Nephron (organoid): Measurements from ENCODE around the gene AQP2.

Experiments
- H3K27ac Mint-ChIP-seq, 3 experiments: 2 replicates each; pipeline ENCODE4 v1.8.0; 2020; ENCODE audit warnings: mixed read lengths in 3 of 3, mild to moderate bottlenecking in 2 of 3, moderate library complexity in 1 of 3
- H3K27me3 Mint-ChIP-seq: 2 replicates; pipeline ENCODE4 v1.8.0; 2021; ENCODE audit warnings: low read depth, mild to moderate bottlenecking, moderate library complexity, mixed read lengths
- H3K36me3 Mint-ChIP-seq: 2 replicates; pipeline ENCODE4 v1.8.0; 2020; ENCODE audit warnings: low read depth, mixed read lengths
- H3K4me1 Mint-ChIP-seq: 2 replicates; pipeline ENCODE4 v1.8.0; 2020; ENCODE audit warnings: mixed read lengths
- H3K4me3 Mint-ChIP-seq, 3 experiments: 2 replicates each; pipeline ENCODE4 v1.8.0; 2020; ENCODE audit warnings: mild to moderate bottlenecking in 3 of 3, mixed read lengths in 3 of 3, moderate library complexity in 2 of 3
- H3K9me3 Mint-ChIP-seq: 2 replicates; pipeline ENCODE4 v1.8.0; 2020; ENCODE audit warnings: mixed read lengths
- TF ChIP-seq, protein P1 (sequence below), 3 experiments: fragments of 200-600 bp; sonication (generic); IDR thresholded peaks; one replicate each; pipeline ENCODE4 v1.5.0; 2021; ENCODE audit warnings: antibody characterized with exemption in 3 of 3; ENCODE audit not compliant: unreplicated experiment in 3 of 3

Gene AQP2

DNA sequence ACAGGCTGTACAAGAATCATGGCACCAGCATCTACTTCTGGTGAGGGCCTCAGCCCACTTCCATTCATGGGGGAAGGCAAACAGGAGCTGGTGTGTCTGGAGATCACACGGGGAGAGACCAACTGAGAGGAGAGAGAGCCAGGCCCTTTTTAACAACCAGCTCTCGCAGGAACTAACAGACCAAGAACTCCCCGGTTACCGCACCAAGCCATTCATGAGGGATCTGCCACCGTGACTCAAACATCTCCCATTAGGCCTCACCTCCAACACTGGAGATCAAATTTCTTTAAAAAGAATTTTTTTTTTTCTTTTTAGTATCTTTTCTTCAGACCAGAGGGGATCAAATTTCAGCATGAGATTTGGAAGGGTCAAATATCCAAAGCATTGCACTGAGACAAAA lies 16.7 kb upstream of the AQP2 start:
- TF ChIP-seq, protein P1, sequence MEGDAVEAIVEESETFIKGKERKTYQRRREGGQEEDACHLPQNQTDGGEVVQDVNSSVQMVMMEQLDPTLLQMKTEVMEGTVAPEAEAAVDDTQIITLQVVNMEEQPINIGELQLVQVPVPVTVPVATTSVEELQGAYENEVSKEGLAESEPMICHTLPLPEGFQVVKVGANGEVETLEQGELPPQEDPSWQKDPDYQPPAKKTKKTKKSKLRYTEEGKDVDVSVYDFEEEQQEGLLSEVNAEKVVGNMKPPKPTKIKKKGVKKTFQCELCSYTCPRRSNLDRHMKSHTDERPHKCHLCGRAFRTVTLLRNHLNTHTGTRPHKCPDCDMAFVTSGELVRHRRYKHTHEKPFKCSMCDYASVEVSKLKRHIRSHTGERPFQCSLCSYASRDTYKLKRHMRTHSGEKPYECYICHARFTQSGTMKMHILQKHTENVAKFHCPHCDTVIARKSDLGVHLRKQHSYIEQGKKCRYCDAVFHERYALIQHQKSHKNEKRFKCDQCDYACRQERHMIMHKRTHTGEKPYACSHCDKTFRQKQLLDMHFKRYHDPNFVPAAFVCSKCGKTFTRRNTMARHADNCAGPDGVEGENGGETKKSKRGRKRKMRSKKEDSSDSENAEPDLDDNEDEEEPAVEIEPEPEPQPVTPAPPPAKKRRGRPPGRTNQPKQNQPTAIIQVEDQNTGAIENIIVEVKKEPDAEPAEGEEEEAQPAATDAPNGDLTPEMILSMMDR (IDR thresholded peaks at IDR 0.05; ENCODE audit: unreplicated experiment in 3 of 3) = no peak
- H3K27ac Mint-ChIP-seq = peak overlapping the region in 2 of 3 experiments; percentile 49 to 71
- no peak overlapping the region for H3K4me3 Mint-ChIP-seq
- H3K36me3 Mint-ChIP-seq = peaks cover 4% of the 10 kb centered on the region
- peaks cover 15% of the 10 kb centered on the region for H3K4me1 Mint-ChIP-seq
- peaks cover 7% of the 10 kb centered on the region for H3K27me3 Mint-ChIP-seq
- peaks cover 3% of the 10 kb centered on the region for H3K9me3 Mint-ChIP-seq

DNA sequence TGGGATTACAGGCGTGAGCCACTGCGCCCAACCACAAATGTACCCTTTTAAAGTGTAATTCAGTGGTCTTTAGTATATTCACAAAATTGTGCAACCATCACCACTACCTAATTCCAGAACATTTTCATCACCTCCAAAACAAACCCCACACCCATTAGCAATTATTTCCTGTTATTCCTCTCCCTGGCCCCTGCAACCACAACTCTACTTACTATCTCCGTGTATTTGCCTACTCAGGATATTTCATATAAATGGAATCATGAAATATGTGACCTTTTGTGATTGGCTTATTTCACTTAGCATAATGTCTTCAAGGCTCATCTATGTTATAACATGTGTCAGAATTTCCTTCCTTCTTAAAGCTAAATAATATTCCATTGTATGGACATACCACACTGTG lies 16.0 kb upstream of the AQP2 start:
- Mint-ChIP-seq H3K36me3 (peaks cover 4% of the 10 kb centered on the region), H3K9me3 (peaks cover 3% of the 10 kb centered on the region), H3K4me1 (peaks cover 15% of the 10 kb centered on the region), H3K27me3 (peaks cover 7% of the 10 kb centered on the region), H3K4me3 (no peak overlapping the region), H3K27ac (no peak overlapping the region)
- TF ChIP-seq, protein P1 (IDR thresholded peaks at IDR 0.05; ENCODE audit: unreplicated experiment in 3 of 3) = no peak

DNA sequence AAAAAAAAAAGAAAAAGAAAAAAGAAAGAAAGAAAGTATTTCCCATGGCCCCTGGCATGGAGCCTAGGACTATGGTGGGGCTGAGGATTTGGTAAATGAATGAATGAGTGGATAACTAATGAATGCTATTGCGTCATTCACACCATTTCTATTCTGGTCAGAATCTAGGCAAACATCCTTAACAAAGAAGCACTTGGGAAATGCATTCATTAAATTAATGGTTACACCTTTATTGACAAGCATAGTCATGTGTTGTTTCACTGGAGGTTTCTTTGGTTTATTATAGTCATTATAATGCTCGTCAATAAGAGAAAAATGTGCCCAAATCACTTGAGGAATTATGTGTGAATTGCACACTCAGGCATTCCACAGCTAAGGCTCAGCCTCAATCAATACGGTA lies 13.6 kb upstream of the AQP2 start:
- Mint-ChIP-seq H3K4me3 (no peak overlapping the region), H3K9me3 (peaks cover 3% of the 10 kb centered on the region), H3K27ac (no peak overlapping the region), H3K4me1 (peaks cover 15% of the 10 kb centered on the region), H3K27me3 (peaks cover 18% of the 10 kb centered on the region), H3K36me3 (peaks cover 4% of the 10 kb centered on the region)
- TF ChIP-seq, protein P1 (IDR thresholded peaks at IDR 0.05; ENCODE audit: unreplicated experiment in 3 of 3) = no peak

DNA sequence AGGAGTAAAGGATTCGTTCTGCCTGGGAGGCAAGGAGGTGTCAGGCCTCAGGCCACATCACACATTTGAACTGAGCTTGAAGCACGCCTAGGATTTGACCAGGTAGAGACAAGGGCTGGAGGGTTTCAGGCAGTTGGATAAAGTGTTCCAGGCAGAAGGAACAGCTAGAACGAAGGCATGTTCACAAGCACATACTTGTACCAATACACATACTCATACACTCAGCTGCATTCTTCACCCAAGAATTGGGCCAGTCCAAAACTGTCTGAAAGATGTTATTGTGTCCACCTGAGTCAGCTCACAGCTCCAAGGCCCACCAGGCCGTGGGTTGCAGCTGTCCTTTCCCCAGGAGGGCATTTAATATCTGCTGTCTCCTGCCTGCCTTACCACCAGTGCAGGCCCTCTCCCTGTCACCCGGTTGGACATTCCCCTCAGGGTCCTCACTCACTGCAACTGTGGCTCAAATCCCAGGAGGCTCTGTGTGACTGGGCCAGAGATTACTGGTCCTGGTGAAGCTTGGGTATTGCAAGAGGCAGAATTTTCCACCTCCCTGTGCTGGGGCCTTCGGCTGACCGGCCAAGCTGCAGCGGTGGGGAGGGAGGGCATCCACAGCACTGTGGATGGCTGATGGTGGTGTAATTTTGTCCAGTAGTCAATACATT lies 12.8 kb upstream of the AQP2 start:
- Mint-ChIP-seq H3K4me1 (peaks cover 11% of the 10 kb centered on the region), H3K36me3 (peaks cover 4% of the 10 kb centered on the region), H3K27ac (no peak overlapping the region), H3K4me3 (no peak overlapping the region), H3K27me3 (peaks cover 20% of the 10 kb centered on the region), H3K9me3 (peaks cover 3% of the 10 kb centered on the region)
- TF ChIP-seq, protein P1 (IDR thresholded peaks at IDR 0.05; ENCODE audit: unreplicated experiment in 3 of 3) = no peak

DNA sequence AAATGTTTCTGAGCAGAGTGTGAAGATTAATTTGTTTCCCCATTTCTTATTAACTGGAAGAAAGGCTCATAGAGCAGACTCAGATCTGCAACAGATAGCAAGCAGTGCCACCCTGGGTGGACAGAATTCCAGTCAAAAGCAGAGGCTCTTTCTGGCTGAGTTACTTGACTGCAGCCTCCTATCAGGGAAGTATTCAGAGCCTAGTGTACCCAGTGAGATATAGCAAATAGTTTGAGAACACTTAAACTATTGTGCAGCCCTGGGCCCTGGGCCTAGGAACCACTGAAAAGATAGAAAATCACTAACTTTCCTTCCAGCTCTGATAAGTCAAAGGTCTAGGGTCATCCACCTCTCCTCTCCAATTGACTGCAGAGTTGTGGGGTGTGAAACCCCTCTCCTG lies 11.2 kb upstream of the AQP2 start:
- peaks cover 4% of the 10 kb centered on the region for H3K36me3 Mint-ChIP-seq
- peaks cover 12% of the 10 kb centered on the region for H3K4me1 Mint-ChIP-seq
- no peak overlapping the region for H3K4me3 Mint-ChIP-seq
- H3K27me3 Mint-ChIP-seq = peaks cover 29% of the 10 kb centered on the region
- no peak overlapping the region for H3K27ac Mint-ChIP-seq
- peaks cover 3% of the 10 kb centered on the region for H3K9me3 Mint-ChIP-seq
- TF ChIP-seq, protein P1 (IDR thresholded peaks at IDR 0.05; ENCODE audit: unreplicated experiment in 3 of 3) = no peak

DNA sequence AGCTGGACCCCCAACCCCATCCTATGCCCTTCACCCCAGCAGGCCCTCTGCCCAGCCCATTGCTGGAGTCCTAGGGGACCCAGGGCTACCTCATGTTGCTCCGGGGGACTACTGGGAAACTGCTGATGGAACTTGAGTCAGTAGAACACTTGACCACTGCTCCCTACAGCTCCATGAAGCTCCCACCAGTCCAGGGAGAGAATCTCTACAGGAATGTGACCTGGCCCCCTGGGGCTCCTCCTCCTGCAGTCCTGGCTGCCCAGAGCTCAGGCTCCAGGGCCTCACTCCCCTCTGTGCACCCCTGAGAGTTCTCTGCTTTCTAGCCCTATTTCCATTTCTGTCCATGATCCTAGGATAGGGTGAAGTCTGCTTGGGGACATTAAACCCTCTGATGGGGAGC lies 10.8 kb upstream of the AQP2 start:
- Mint-ChIP-seq H3K9me3 (peaks cover 1% of the 10 kb centered on the region), H3K27me3 (peaks cover 32% of the 10 kb centered on the region), H3K36me3 (peaks cover under 1% of the 10 kb centered on the region), H3K4me1 (peaks cover 8% of the 10 kb centered on the region), H3K4me3 (no peak overlapping the region), H3K27ac (no peak overlapping the region)
- TF ChIP-seq, protein P1 (IDR thresholded peaks at IDR 0.05; ENCODE audit: unreplicated experiment in 3 of 3) = no peak
